HEK293 (cell line): ENCODE results near the gene AP3D1.
A peak's percentile ranks its signal among the peaks of the same experiment; 100 is the strongest.
"Not testable (repeated sequence)": the region's sequence is repeated elsewhere in the genome, so short reads cannot be mapped to it uniquely, and the experiment has no call there.

Source experiments
- CTCF ChIA-PET: fragments of 350-600 bp; formaldehyde crosslinking; extraction: SDS; loops from one replicate; lab custom pipeline; 2021; ENCODE audit warnings: antibody characterized with exemption; lab: Yijun Ruan, JAX
- POLR2A ChIA-PET: fragments of 300-600 bp; formaldehyde crosslinking; extraction: SDS; loops from one replicate; lab custom pipeline; 2020; ENCODE audit warnings: antibody characterized with exemption, inconsistent platforms; lab: Yijun Ruan, JAX
- H3K27ac ChIP-seq: fragments of 200-500 bp; sonication (Bioruptor generic); 2 replicates; pipeline ENCODE4 v1.5.1; 2014; ENCODE audit warnings: low read depth, low read length, control low read depth, inconsistent platforms; ENCODE audit errors: extremely low read depth
- H3K36me3 ChIP-seq, 2 experiments: fragments of 200-500 bp in 1 of 2; sonication (Bioruptor generic) in 1 of 2; 1 replicate in 1 of 2; 2 replicates in 1 of 2; pipeline ENCODE4 v1.5.1; 2014 to 2017; ENCODE audit warnings: inconsistent platforms in 2 of 2, low read length in 2 of 2; ENCODE audit not compliant: control insufficient read depth in 2 of 2, insufficient read depth in 1 of 2
- H3K4me1 ChIP-seq: fragments of 200-500 bp; sonication (Bioruptor generic); 2 replicates; pipeline ENCODE4 v1.5.1; 2014; ENCODE audit warnings: mild to moderate bottlenecking, low read length, inconsistent platforms; ENCODE audit not compliant: control insufficient read depth, insufficient read depth
- H3K4me3 ChIP-seq: 2 replicates; pipeline ENCODE4 v1.5.1; 2011; ENCODE audit warnings: low read depth, mild to moderate bottlenecking, control low read depth, low read length, moderate library complexity
- H3K9me3 ChIP-seq: fragments of 200-500 bp; sonication (Bioruptor generic); 2 replicates; pipeline ENCODE4 v1.5.1; 2014; ENCODE audit warnings: low read depth, low read length, inconsistent platforms; ENCODE audit not compliant: control insufficient read depth, insufficient read depth
- BCL11B ChIP-seq: fragments of 450-650 bp; formaldehyde crosslinking; IDR thresholded peaks from 2 replicates; pipeline ENCODE4 v1.5.1; 2016; ENCODE audit warnings: low read depth, missing biosample characterization, missing genetic modification characterization
- EGR2 ChIP-seq: fragments of 450-650 bp; formaldehyde crosslinking; IDR thresholded peaks from 2 replicates; pipeline ENCODE4 v1.5.1; 2016; ENCODE audit warnings: low read depth, missing biosample characterization, missing genetic modification characterization
- GFI1B ChIP-seq: fragments of 450-650 bp; formaldehyde crosslinking; IDR thresholded peaks from 2 replicates; pipeline ENCODE4 v1.5.1; 2016; ENCODE audit warnings: missing biosample characterization, missing genetic modification characterization
- HOXA7 ChIP-seq: sonication (generic); formaldehyde crosslinking; IDR thresholded peaks from 2 replicates; pipeline ENCODE4 v1.8.1; 2022; ENCODE audit warnings: missing genetic modification reagents, borderline replicate concordance
- KLF7 ChIP-seq: fragments of 450-650 bp; formaldehyde crosslinking; IDR thresholded peaks from 2 replicates; pipeline ENCODE4 v1.5.1; 2016; ENCODE audit warnings: missing biosample characterization, missing genetic modification characterization, borderline replicate concordance
- SP3 ChIP-seq: fragments of 450-650 bp; formaldehyde crosslinking; IDR thresholded peaks from 2 replicates; pipeline ENCODE4 v1.5.1; 2016; ENCODE audit warnings: missing biosample characterization, missing genetic modification characterization
- ZEB2 ChIP-seq: fragments of 450-650 bp; formaldehyde crosslinking; IDR thresholded peaks from 2 replicates; pipeline ENCODE4 v1.5.1; 2016; ENCODE audit warnings: missing biosample characterization, missing genetic modification characterization
- ZNF23 ChIP-seq: fragments of 450-650 bp; formaldehyde crosslinking; IDR thresholded peaks from 2 replicates; pipeline ENCODE4 v1.5.1; 2016; ENCODE audit warnings: missing biosample characterization, missing genetic modification characterization, borderline replicate concordance
- ZNF341 ChIP-seq: fragments of 450-650 bp; formaldehyde crosslinking; IDR thresholded peaks from 2 replicates; pipeline ENCODE4; 2016; ENCODE audit warnings: low read depth, missing biosample characterization, missing genetic modification characterization
- ZNF366 ChIP-seq: fragments of 450-650 bp; formaldehyde crosslinking; conservative IDR thresholded peaks from 2 replicates; pipeline ENCODE4 v1.5.1; 2016; ENCODE audit warnings: missing biosample characterization, missing genetic modification characterization
- ZNF558 ChIP-seq: fragments of 450-650 bp; formaldehyde crosslinking; IDR thresholded peaks from 2 replicates; pipeline ENCODE4 v1.5.1; 2016; ENCODE audit warnings: missing biosample characterization, missing genetic modification characterization
- TF ChIP-seq, protein P1 (sequence below): fragments of 450-650 bp; formaldehyde crosslinking; IDR thresholded peaks from 2 replicates; pipeline ENCODE4 v1.5.1; 2016; ENCODE audit warnings: missing biosample characterization, missing genetic modification characterization
- TF ChIP-seq, protein P2 (sequence below): fragments of 450-650 bp; formaldehyde crosslinking; IDR thresholded peaks from 2 replicates; pipeline ENCODE4 v1.5.1; 2016; ENCODE audit warnings: missing biosample characterization, missing genetic modification characterization

Gene AP3D1

DNA sequence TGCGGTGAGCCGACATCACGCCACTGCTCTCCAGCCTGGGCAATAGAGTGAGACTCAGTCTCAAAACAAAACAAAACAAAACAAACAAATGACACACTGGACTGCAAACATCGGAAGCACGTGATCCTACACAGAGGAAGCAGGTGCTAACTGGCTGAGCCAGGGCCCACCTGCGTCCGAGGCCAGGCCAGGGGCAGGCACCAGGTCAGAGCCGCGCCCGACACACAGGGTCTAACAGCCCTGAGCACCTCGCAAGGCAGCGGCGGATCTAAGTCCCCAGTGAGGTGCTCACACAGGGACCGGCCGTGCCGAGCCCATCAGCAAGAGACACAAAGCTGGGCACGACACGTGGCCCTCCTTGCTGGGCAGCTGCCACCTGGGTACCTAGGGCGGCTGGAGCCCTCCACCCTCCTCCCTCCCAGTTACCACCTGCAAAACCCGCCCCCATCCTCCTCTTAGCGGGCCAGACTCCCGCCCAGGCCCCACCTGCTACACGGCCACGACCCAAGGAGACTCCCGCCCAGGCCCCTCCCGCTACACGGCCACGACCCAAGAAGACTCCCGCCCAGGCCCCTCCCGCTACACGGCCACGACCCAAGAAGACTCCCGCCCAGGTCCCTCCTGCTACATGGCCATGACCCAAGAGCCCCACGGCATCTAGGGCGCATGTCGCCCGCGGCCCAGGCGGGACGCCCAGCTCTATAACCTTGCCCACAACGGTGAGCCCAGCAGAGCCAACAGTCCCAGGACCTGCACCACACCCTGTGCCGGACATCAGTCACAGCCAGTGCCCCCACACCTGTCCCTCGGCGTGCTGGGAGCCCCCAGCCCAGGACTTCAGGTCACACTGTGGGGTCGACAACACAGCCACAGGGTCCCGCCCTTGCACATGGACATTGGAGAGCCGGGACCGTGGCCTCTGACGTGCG, 15.6 kb downstream of the AP3D1 start (continued):
- TF ChIP-seq EGR2 (tag by site-specific recombination), result peak; percentile 9; the same call in 1 of the 2 replicates
- TF ChIP-seq BCL11B, result no peak

DNA sequence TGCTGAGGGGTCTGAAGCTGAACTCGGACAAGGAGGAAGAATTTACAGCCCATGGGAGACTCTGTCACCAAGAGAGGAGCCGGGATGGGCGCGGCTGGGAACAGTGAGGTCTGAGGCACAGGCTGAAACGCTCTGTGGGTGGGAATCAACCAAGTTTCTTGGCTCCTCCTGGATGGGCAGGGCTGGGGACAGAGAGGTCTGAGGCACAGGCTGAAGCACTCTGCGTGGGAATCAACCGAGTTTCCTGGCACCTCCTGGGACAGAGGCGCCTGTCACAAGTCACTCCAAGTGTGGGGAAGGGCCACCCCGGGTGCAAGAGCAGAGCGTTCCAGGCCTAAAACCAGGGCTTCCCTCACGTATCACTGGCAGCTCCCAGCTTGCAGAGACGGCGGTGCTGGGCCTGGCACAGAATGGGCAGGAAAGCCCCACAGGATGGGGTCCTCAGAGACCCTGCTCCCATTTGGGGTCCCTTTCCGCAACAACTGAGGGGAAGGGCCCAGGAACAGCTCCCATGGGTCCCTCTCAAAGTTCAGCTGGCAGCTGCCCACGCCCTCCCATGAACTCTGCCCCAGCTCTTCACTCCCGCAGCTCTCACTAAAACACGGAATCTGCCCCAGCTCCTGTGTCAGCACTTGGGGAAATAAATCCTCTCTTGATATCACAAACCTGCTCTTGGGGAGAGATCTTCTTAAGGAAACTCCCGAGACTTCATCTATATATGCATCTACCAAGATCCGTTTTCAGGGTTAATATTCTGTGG, 18.5 kb downstream of the AP3D1 start:
- Histone ChIP-seq H3K4me1 (no peaks in the 10 kb centered on the region), H3K36me3 (peaks cover 13 to 75% of the 10 kb centered on the region in 2 experiments; a peak in 2 of 3 replicates), H3K4me3 (no peak overlapping the region), H3K9me3 (no peaks in the 10 kb centered on the region)
- POLR2A ChIA-PET, result no interaction called here
- CTCF ChIA-PET, result interaction anchor here (1.2 kb wide), 1 partner anchor 16 kb away, joined by 3 read pairs; no protein-coding TSS in a partner anchor
- no peak for TF ChIP-seq GFI1B (tag by site-specific recombination)
- TF ChIP-seq HOXA7 (CRISPR knock-in tag), result no peak
- TF ChIP-seq, protein P1, sequence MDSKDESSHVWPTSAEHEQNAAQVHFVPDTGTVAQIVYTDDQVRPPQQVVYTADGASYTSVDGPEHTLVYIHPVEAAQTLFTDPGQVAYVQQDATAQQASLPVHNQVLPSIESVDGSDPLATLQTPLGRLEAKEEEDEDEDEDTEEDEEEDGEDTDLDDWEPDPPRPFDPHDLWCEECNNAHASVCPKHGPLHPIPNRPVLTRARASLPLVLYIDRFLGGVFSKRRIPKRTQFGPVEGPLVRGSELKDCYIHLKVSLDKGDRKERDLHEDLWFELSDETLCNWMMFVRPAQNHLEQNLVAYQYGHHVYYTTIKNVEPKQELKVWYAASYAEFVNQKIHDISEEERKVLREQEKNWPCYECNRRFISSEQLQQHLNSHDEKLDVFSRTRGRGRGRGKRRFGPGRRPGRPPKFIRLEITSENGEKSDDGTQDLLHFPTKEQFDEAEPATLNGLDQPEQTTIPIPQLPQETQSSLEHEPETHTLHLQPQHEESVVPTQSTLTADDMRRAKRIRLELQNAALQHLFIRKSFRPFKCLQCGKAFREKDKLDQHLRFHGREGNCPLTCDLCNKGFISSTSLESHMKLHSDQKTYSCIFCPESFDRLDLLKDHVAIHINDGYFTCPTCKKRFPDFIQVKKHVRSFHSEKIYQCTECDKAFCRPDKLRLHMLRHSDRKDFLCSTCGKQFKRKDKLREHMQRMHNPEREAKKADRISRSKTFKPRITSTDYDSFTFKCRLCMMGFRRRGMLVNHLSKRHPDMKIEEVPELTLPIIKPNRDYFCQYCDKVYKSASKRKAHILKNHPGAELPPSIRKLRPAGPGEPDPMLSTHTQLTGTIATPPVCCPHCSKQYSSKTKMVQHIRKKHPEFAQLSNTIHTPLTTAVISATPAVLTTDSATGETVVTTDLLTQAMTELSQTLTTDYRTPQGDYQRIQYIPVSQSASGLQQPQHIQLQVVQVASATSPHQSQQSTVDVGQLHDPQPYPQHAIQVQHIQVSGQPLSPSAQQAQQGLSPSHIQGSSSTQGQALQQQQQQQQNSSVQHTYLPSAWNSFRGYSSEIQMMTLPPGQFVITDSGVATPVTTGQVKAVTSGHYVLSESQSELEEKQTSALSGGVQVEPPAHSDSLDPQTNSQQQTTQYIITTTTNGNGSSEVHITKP, result no peak
- TF ChIP-seq KLF7 (tag by site-specific recombination), result no peak
- no peak for TF ChIP-seq ZNF558 (tag by site-specific recombination)
- TF ChIP-seq, all 188 proteins: peak for 0
- no peak overlapping the region; the same call in 1 of the 2 replicates for H3K27ac ChIP-seq

DNA sequence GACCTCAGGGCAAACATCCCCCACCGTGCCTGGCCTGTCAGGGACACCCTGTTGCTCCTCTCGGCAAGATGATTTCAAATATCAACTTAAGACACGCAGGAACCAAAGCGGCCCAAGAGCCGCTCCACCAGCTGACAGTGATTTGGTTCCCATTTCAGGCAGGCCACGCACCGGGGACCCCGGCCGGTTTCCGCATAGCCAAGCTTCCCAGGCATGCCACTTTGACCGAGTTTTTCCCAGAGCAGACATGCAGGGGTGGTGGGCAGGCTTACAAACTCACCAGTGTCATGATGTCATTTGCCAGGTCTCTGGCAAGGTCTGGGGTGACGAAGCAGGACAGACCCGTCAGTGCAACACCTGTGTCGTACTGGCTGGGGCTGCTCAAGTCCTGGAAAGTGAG, 19.2 kb downstream of the AP3D1 start:
- Histone ChIP-seq H3K4me1 (no peaks in the 10 kb centered on the region), H3K9me3 (no peaks in the 10 kb centered on the region), H3K36me3 (peaks cover 11 to 75% of the 10 kb centered on the region in 2 experiments; a peak in 2 of 3 replicates), H3K4me3 (no peak overlapping the region), H3K27ac (no peak overlapping the region)
- TF ChIP-seq ZEB2 (tag by site-specific recombination) (no peak), SP3 (tag by site-specific recombination) (no peak), ZNF366 (tag by site-specific recombination) (no peak), ZNF341 (tag by site-specific recombination) (no peak), ZNF23 (tag by site-specific recombination) (no peak)
- TF ChIP-seq, protein P2, sequence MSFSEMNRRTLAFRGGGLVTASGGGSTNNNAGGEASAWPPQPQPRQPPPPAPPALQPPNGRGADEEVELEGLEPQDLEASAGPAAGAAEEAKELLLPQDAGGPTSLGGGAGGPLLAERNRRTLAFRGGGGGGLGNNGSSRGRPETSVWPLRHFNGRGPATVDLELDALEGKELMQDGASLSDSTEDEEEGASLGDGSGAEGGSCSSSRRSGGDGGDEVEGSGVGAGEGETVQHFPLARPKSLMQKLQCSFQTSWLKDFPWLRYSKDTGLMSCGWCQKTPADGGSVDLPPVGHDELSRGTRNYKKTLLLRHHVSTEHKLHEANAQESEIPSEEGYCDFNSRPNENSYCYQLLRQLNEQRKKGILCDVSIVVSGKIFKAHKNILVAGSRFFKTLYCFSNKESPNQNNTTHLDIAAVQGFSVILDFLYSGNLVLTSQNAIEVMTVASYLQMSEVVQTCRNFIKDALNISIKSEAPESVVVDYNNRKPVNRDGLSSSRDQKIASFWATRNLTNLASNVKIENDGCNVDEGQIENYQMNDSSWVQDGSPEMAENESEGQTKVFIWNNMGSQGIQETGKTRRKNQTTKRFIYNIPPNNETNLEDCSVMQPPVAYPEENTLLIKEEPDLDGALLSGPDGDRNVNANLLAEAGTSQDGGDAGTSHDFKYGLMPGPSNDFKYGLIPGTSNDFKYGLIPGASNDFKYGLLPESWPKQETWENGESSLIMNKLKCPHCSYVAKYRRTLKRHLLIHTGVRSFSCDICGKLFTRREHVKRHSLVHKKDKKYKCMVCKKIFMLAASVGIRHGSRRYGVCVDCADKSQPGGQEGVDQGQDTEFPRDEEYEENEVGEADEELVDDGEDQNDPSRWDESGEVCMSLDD (tag by site-specific recombination), result no peak
- ChIA-PET POLR2A (interaction anchor here (0.5 to 1.3 kb wide), 2 partner anchors 14 to 188 kb away, joined by 4 read pairs; no protein-coding TSS in a partner anchor), CTCF (no interaction called here)

DNA sequence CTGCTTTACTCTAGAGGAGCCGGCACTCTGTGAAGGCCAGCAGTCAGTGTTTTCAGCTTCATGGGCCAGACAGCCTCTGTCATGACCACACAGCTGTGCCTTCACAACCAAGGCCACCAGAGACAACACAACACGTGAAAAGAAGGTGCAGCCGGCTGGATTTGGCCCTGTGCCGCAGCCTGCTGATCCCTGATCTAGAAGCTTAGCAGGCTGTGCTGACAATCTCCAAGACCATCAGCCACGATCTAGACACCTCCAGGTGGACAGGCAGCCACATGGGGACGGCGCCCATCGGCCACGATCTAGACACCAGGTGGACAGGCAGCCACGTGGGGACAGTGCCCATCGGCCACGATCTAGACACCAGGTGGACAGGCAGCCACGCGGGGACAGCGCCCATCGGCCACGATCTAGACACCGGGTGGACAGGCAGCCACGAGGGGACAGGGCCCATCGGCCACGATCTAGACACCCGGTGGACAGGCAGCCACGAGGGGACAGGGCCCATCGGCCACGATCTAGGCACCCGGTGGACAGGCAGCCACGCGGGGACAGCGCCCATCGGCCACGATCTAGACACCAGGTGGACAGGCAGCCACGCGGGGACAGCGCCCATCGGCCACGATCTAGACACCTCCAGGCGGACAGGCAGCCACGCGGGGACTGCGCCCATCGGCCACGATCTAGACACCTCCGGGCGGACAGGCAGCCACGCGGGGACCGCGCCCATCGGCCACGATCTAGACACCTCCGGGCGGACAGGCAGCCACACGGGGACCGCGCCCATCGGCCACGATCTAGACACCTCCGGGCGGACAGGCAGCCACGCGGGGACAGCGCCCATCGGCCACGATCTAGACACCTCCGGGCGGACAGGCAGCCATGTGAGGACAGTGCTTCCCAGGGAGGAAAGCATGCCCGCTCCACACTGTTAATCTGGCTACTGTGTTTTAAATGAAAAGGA, 20.1 kb downstream of the AP3D1 start:
- H3K4me1 ChIP-seq, H3K9me3 ChIP-seq, CTCF ChIA-PET, H3K4me3 ChIP-seq, H3K27ac ChIP-seq: not testable (repeated sequence)
- H3K36me3 ChIP-seq, result peaks cover 12 to 74% of the 10 kb centered on the region in 2 experiments; a peak in 2 of 3 replicates
- POLR2A ChIA-PET, result interaction anchor here (0.5 to 1.3 kb wide), 2 partner anchors 15 to 187 kb away, joined by 4 read pairs; no protein-coding TSS in a partner anchor
